Body of pancreas (tissue), 4 donors: ENCODE results near the gene ZNF415. TPM values are rescaled to one million over a fixed set of nuclear protein-coding genes. Genes with fewer than 3 reads are reported as not detected.
"Not testable (repeated sequence)": the region's sequence is repeated elsewhere in the genome, so short reads cannot be mapped to it uniquely, and the experiment has no call there.

Experiments used
- ATAC-seq: fragments of 150-250 bp; one replicate; pipeline ENCODE4 v1.9.1; 2016
- DNase-seq, 4 donors: peaks; one replicate each; pipeline ENCODE4 v3.0.0-alpha.2; 2019
- H3K27ac ChIP-seq, 4 donors: fragments of 200-600 bp; sonication (generic); 1 replicate in 3 of 4; 2 replicates in 1 of 4; pipeline versions ENCODE4 v1.5.1 to v1.6.1; 2016 to 2019; ENCODE audit warnings: mild to moderate bottlenecking in 1 of 4, mixed read lengths in 1 of 4, moderate library complexity in 1 of 4
- H3K27me3 ChIP-seq, 2 donors: fragments of 200-600 bp; sonication (generic); one replicate each; pipeline ENCODE4 v1.6.0; 2016; ENCODE audit warnings: mild to moderate bottlenecking in 1 of 2
- H3K36me3 ChIP-seq, 2 donors: fragments of 200-600 bp; sonication (generic); replicated peaks in 1 of 2; 2 replicates each; pipeline ENCODE4 v1.5.1; 2016; ENCODE audit warnings: low read depth in 2 of 2; ENCODE audit not compliant: insufficient read depth in 1 of 2
- H3K4me1 ChIP-seq: fragments of 200-600 bp; sonication (generic); one replicate; pipeline ENCODE4 v1.6.0; 2016
- H3K4me3 ChIP-seq, 2 donors: fragments of 200-600 bp; sonication (generic); 1 replicate in 1 of 2; 2 replicates in 1 of 2; pipeline ENCODE4 v1.5.1; 2016 to 2019
- H3K9me3 ChIP-seq, 3 donors: fragments of 200-600 bp; sonication (generic); 1 replicate in 2 of 3; 2 replicates in 1 of 3; pipeline ENCODE4 v1.5.1; 2016
- POLR2A ChIP-seq, 3 donors: fragments of 450-650 bp; IDR thresholded peaks; one replicate each; pipeline ENCODE4 v1.6.1; 2016; ENCODE audit warnings: antibody characterized with exemption in 3 of 3, mild to moderate bottlenecking in 2 of 3
- WGBS, 2 donors: methylation state at CpG; one replicate each; pipeline ENCODE4 v1.1.5; 2017; 5-methylcytosine and 5-hydroxymethylcytosine counted together
- intact Hi-C: fragments of 100-400 bp; cut with DNase I; formaldehyde crosslinking; loops from one replicate; pipeline ENCODE4 v1.15.1; 2023
- total RNA-seq, 2 donors: library from RNA; depleted of rRNA; stranded (reverse); fragments of >200 nt; gene quantifications; one replicate each; pipeline ENCODE4 v1.1.0, GENCODE V29; 2016
- TF ChIP-seq, protein P1 (sequence below), 7 experiments: fragments of 450-650 bp in 4 of 7; fragments of 200-600 bp in 3 of 7; sonication (generic) in 3 of 7; IDR thresholded peaks; one replicate each; pipeline ENCODE4 v1.5.1; 2016 to 2019; ENCODE audit warnings: antibody characterized with exemption in 7 of 7

ZNF415 gene
- total RNA-seq, 2 donors from 2014 or later, result 3.9 to 6.9 TPM

DNA sequence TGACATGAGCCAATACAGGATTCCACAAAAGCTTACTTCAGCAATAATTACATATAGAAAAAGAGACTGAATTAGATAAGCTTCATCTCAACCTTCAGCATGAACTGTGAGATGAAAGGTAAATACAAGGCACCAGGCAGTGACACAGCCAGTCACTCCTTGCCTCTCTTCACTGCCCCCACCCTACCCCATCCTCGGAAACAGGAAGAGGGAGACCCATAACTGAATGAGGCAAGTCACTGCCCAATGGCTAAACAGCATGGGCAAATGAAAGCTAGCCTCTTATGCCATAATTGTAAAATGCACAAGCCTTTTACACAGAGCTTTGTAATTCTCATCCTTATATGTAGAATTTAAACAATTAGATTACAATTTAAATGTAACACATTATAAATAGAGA lies 31.2 kb downstream of the ZNF415 start:
- DNase-seq (no peak), ATAC-seq (no peak)
- Histone ChIP-seq H3K4me1 (peaks cover 21% of the 10 kb centered on the region), H3K27ac (no peak overlapping the region), H3K4me3 (no peak overlapping the region), H3K36me3 (no peaks in the 10 kb centered on the region), H3K9me3 (no peaks in the 10 kb centered on the region), H3K27me3 (no peaks in the 10 kb centered on the region)
- no peak for TF ChIP-seq POLR2A (IDR thresholded peaks at IDR 0.05)
- TF ChIP-seq, protein P1, sequence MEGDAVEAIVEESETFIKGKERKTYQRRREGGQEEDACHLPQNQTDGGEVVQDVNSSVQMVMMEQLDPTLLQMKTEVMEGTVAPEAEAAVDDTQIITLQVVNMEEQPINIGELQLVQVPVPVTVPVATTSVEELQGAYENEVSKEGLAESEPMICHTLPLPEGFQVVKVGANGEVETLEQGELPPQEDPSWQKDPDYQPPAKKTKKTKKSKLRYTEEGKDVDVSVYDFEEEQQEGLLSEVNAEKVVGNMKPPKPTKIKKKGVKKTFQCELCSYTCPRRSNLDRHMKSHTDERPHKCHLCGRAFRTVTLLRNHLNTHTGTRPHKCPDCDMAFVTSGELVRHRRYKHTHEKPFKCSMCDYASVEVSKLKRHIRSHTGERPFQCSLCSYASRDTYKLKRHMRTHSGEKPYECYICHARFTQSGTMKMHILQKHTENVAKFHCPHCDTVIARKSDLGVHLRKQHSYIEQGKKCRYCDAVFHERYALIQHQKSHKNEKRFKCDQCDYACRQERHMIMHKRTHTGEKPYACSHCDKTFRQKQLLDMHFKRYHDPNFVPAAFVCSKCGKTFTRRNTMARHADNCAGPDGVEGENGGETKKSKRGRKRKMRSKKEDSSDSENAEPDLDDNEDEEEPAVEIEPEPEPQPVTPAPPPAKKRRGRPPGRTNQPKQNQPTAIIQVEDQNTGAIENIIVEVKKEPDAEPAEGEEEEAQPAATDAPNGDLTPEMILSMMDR (IDR thresholded peaks at IDR 0.05), result no peak
- intact Hi-C loops, result no loop called here
- WGBS, 2 donors, result 23 to 37% methylated on average over 1 of the region's 1 CpG

DNA sequence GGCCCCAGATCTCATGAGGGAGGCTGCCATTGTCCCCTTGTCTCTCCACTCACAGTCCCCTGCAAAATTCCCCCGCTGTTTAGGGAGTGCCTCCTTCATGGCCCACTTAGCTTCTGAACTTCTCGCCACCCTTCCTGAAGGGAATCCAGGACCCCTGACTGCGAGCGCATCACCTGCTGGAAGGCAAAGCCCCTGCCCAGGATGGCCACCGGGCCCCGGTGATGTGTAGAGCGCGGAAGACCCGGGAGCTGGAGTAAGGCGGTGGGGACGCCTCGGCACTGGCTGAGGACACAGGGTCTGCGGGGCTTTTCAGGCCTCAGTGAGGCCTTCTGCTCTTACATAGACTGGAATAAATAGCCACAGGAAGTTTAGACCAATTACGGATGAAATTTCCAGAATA lies 34.1 kb downstream of the ZNF415 start:
- intact Hi-C loops, ATAC-seq, H3K36me3 ChIP-seq, H3K9me3 ChIP-seq, DNase-seq, H3K27me3 ChIP-seq, H3K4me3 ChIP-seq, H3K27ac ChIP-seq: not testable (repeated sequence)
- WGBS, 2 donors, result 96 to 98% methylated on average over 14 of the region's 14 CpGs
- peaks cover 13% of the 10 kb centered on the region for H3K4me1 ChIP-seq

GRCh38 chr19:53096982-53097690 lies 35.6 kb downstream of the ZNF415 start:
- DNase-seq, intact Hi-C loops, ATAC-seq, H3K36me3 ChIP-seq, H3K9me3 ChIP-seq, H3K27ac ChIP-seq, H3K27me3 ChIP-seq, H3K4me1 ChIP-seq, H3K4me3 ChIP-seq: not testable (repeated sequence)
- 49 to 70% methylated on average over 5 of the region's 10 CpGs for WGBS, 2 donors

DNA sequence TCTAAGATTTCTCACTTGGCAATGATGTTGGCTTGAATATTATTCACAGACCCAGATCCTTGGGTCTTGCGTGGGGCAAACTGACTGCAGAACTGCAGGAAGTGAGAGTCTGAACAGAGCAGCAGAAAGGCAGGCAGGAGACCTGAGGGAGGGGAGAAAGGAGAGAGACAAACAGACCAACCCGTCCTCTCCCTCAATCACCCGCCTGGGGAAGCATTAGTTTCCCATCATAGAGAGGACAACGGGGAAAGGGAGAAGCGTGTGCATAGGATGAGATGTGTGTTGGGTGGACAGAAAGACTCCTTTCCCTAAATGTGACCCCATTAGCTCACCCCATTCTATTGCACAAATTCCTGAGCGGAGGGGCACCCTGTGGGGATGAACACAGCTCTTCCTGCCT lies 36.1 kb downstream of the ZNF415 start:
- H3K27me3 ChIP-seq, H3K9me3 ChIP-seq, intact Hi-C loops, H3K4me3 ChIP-seq, DNase-seq, H3K4me1 ChIP-seq, H3K36me3 ChIP-seq, H3K27ac ChIP-seq, ATAC-seq: not testable (repeated sequence)
- 64 to 67% methylated on average over 4 to 5 of the region's 6 CpGs for WGBS, 2 donors

GRCh38 chr19:53094754-53095575 lies 37.7 kb downstream of the ZNF415 start:
- DNase-seq (no peak), ATAC-seq (no peak)
- H3K27me3 ChIP-seq, result no peaks in the 10 kb centered on the region
- H3K4me3 ChIP-seq, result no peak overlapping the region
- 83 to 85% methylated on average over 28 of the region's 29 CpGs for WGBS, 2 donors
- TF ChIP-seq POLR2A (IDR thresholded peaks at IDR 0.05), result no peak
- TF ChIP-seq, protein P1 (IDR thresholded peaks at IDR 0.05), result no peak
- no peaks in the 10 kb centered on the region for H3K9me3 ChIP-seq
- intact Hi-C loops, result no loop called here
- H3K4me1 ChIP-seq, result no peaks in the 10 kb centered on the region
- H3K27ac ChIP-seq, result no peak overlapping the region
- peaks cover 5 to 11% of the 10 kb centered on the region in 2 donors for H3K36me3 ChIP-seq

GRCh38 chr19:53092723-53093122 lies 40.0 kb downstream of the ZNF415 start:
- ATAC-seq, result no peak
- Histone ChIP-seq H3K27ac (no peak overlapping the region), H3K36me3 (peaks cover 5 to 11% of the 10 kb centered on the region in 2 donors), H3K9me3 (no peaks in the 10 kb centered on the region), H3K4me3 (no peak overlapping the region), H3K27me3 (no peaks in the 10 kb centered on the region), H3K4me1 (no peaks in the 10 kb centered on the region)
- TF ChIP-seq, protein P1 (IDR thresholded peaks at IDR 0.05), result no peak
- TF ChIP-seq POLR2A (IDR thresholded peaks at IDR 0.05), result no peak
- intact Hi-C loops, result no loop called here
- no peak for DNase-seq
- WGBS, 2 donors, result 23 to 38% methylated on average over 1 of the region's 1 CpG
